K562 (cell line): Measurements from ENCODE around the gene POLG. TPM values are rescaled to one million over a fixed set of nuclear protein-coding genes. Genes with fewer than 3 reads are reported as not detected.
A peak's percentile ranks its signal among the peaks of the same experiment; 100 is the strongest.

Source experiments
- ATAC-seq: fragments of 200-7000 bp; cut with Tn5 transposase; 3 replicates; pipeline ENCODE4 v1.9.1; 2020; ENCODE audit warnings: moderate library complexity
- BruUV-seq: library from RNA; stranded (reverse); fragments of 400-500 nt; replicated peaks from 2 replicates; lab custom pipeline; 2021; lab: Mats Ljungman, UMichigan
- CTCF ChIA-PET: fragments of 300-600 bp; formaldehyde crosslinking; extraction: SDS; loops from one replicate; lab custom pipeline; 2021; ENCODE audit warnings: low intra/inter-chr PET ratio; lab: Yijun Ruan, JAX
- POLR2A ChIA-PET: fragments of 300-600, 350-650 bp; sonication (Branson Sonifier 250); formaldehyde crosslinking; extraction: SDS; loops from one replicate; lab custom pipeline; 2021; ENCODE audit warnings: antibody characterized with exemption, inconsistent platforms; lab: Yijun Ruan, JAX
- DNase-seq, 4 experiments: peaks; one replicate each; pipeline versions ENCODE4 v3.0.0 to v3.0.0-alpha.2; 2011 to 2018; ENCODE audit warnings: low spot score in 3 of 4, mixed read lengths in 3 of 4; ENCODE audit errors: extremely low read depth in 1 of 4
- FAIRE-seq: peaks from 2 replicates; lab custom pipeline; 2011; peaks lifted over from hg19 to GRCh38; lab: Jason Lieb, UNC
- H2AFZ ChIP-seq: 2 replicates; pipeline ENCODE4 v1.6.0; 2011; ENCODE audit warnings: low read depth, low read length, control low read depth, inconsistent platforms
- H3K27ac ChIP-seq: fragments of 200-600 bp; 3 replicates; pipeline ENCODE4 v1.8.0; 2011; ENCODE audit warnings: low read depth, mild to moderate bottlenecking, control low read depth, inconsistent platforms, low read length, moderate library complexity, mixed read lengths; ENCODE audit errors: extremely low read depth
- H3K27me3 ChIP-seq, 2 experiments: fragments of 300-600 bp in 1 of 2; 2 replicates in 1 of 2; 3 replicates in 1 of 2; pipeline versions ENCODE4 v1.6.0 to v1.8.0; 2011; ENCODE audit warnings: inconsistent platforms in 2 of 2, low read length in 2 of 2, mild to moderate bottlenecking in 1 of 2, mixed read lengths in 1 of 2, moderate library complexity in 1 of 2; ENCODE audit not compliant: control insufficient read depth in 2 of 2, insufficient read depth in 2 of 2
- H3K36me3 ChIP-seq: fragments of 300-600 bp; 3 replicates; pipeline ENCODE4 v1.8.0; 2011; ENCODE audit warnings: mild to moderate bottlenecking, low read length, inconsistent platforms; ENCODE audit not compliant: control insufficient read depth, insufficient read depth
- H3K4me1 ChIP-seq, 2 experiments: fragments of 200-600 bp in 1 of 2; replicated peaks in 1 of 2; 2 replicates in 1 of 2; 3 replicates in 1 of 2; pipeline versions ENCODE4 v1.5.1 to v1.8.0; 2011; ENCODE audit warnings: inconsistent platforms in 2 of 2, low read length in 2 of 2, mild to moderate bottlenecking in 1 of 2, mixed read lengths in 1 of 2, moderate library complexity in 1 of 2; ENCODE audit not compliant: control insufficient read depth in 2 of 2, insufficient read depth in 2 of 2
- H3K4me2 ChIP-seq: 2 replicates; pipeline ENCODE4 v1.6.1; 2011; ENCODE audit warnings: low read length, control low read depth, inconsistent platforms, mixed read lengths; ENCODE audit not compliant: insufficient read depth
- H3K4me3 ChIP-seq: fragments of 200-600 bp; sonication (generic), shearing (Covaris generic); 2 replicates; pipeline ENCODE4 v1.5.1; 2016; ENCODE audit warnings: control low read depth, inconsistent platforms
- H3K79me2 ChIP-seq: fragments of 200-600 bp; 3 replicates; pipeline ENCODE4 v1.8.0; 2011; ENCODE audit warnings: low read length, inconsistent platforms; ENCODE audit not compliant: control insufficient read depth, insufficient read depth
- H3K9ac ChIP-seq, 2 experiments: 2 replicates each; pipeline versions ENCODE4 v1.6.0 to v1.6.1; 2011; ENCODE audit warnings: low read depth in 2 of 2, low read length in 2 of 2, control low read depth in 1 of 2, inconsistent platforms in 1 of 2, mild to moderate bottlenecking in 1 of 2, mixed read lengths in 1 of 2; ENCODE audit not compliant: insufficient read depth in 1 of 2
- H3K9me1 ChIP-seq: one replicate; pipeline ENCODE4 v1.6.0; 2011; ENCODE audit warnings: inconsistent platforms, mild to moderate bottlenecking, low read length, moderate library complexity; ENCODE audit not compliant: control insufficient read depth, insufficient read depth
- H3K9me3 ChIP-seq: replicated peaks from 2 replicates; pipeline ENCODE4 v1.5.1; 2011; ENCODE audit warnings: low read depth, low read length, inconsistent platforms; ENCODE audit not compliant: control insufficient read depth, insufficient read depth
- H4K20me1 ChIP-seq: replicated peaks from 2 replicates; pipeline ENCODE4 v1.6.1; 2011; ENCODE audit warnings: low read length, inconsistent platforms, mixed read lengths; ENCODE audit not compliant: control insufficient read depth, insufficient read depth
- BCLAF1 ChIP-seq, 2 experiments: fragments of 450-650 bp in 1 of 2; IDR thresholded peaks; 2 replicates each; pipeline ENCODE4 v1.6.1; 2011 to 2017; ENCODE audit warnings: low read depth in 2 of 2, antibody characterized with exemption in 1 of 2, borderline replicate concordance in 1 of 2, low read length in 1 of 2, mild to moderate bottlenecking in 1 of 2, mixed read lengths in 1 of 2; ENCODE audit not compliant: control insufficient read depth in 1 of 2
- CEBPB ChIP-seq: fragments of 450-650 bp; IDR thresholded peaks from 2 replicates; pipeline ENCODE4 v1.6.1; 2016; ENCODE audit warnings: missing genetic modification characterization, missing compliant biosample characterization
- CEBPG ChIP-seq, 3 experiments: fragments of 200-800 bp in 1 of 3; sonication (Bioruptor generic) in 1 of 3; sonication (generic) in 1 of 3; formaldehyde crosslinking in 1 of 3; IDR thresholded peaks in 2 of 3; conservative IDR thresholded peaks in 1 of 3; 2 replicates each; pipeline versions ENCODE4 v1.6.1 to v1.8.0; 2016 to 2022; ENCODE audit warnings: missing compliant biosample characterization in 2 of 3, missing genetic modification characterization in 2 of 3, mild to moderate bottlenecking in 1 of 3, missing genetic modification reagents in 1 of 3
- KLF6 ChIP-seq: fragments of 250-450 bp; sonication (Bioruptor Pico); IDR thresholded peaks from 2 replicates; pipeline ENCODE4 v1.4.0; 2020; ENCODE audit warnings: mild to moderate bottlenecking, moderate library complexity, borderline replicate concordance
- PBX2 ChIP-seq, 2 experiments: IDR thresholded peaks in 1 of 2; conservative IDR thresholded peaks in 1 of 2; 2 replicates each; pipeline ENCODE4 v1.6.1; 2016; ENCODE audit warnings: low read depth in 2 of 2, mild to moderate bottlenecking in 1 of 2, missing compliant biosample characterization in 1 of 2, missing genetic modification characterization in 1 of 2, moderate library complexity in 1 of 2
- TBP ChIP-seq: optimal IDR thresholded peaks from 2 replicates; pipeline ENCODE3; 2011; ENCODE audit warnings: low read depth, low read length, improper control_type of control experiment
- WGBS: fragments of 100-300 bp; shearing (Covaris generic); methylation state at CpG from one replicate; pipeline ENCODE4 v1.1.6; 2016; ENCODE audit warnings: low coverage, mixed read lengths; ENCODE audit not compliant: insufficient coverage; ENCODE audit errors: missing lambda C conversion rate; 5-methylcytosine and 5-hydroxymethylcytosine counted together
- in situ Hi-C: fragments of 300-500 bp; cut with MboI; formaldehyde crosslinking; loops from 4 replicates; pipeline ENCODE4 v1.15.0; 2018; ENCODE audit warnings: inconsistent platforms, mixed read lengths
- intact Hi-C: fragments of 100-400 bp; cut with micrococcal nuclease; formaldehyde crosslinking; loops from 2 replicates; pipeline ENCODE4 v1.14.2; 2022
- polyA plus RNA-seq, 8 experiments: library from polyadenylated mRNA; depleted of rRNA in 4 of 8; stranded (reverse) in 5 of 8; unstranded in 3 of 8; fragments of >200 nt; fragmentation: Nextera tagmentation in 2 of 8; fragmentation: Illumina TruSeq in 1 of 8; extraction: Ambion mirVana in 2 of 8; extraction: Trizol in 1 of 8; gene quantifications; 2 replicates each; pipeline versions ENCODE4 v1.2.1 to v1.2.3, GENCODE V29; 2011 to 2014; ENCODE audit warnings: inconsistent platforms in 1 of 8, missing spikeins in 1 of 8
- total RNA-seq, 7 experiments: library from RNA; depleted of rRNA in 6 of 7; stranded (reverse); fragments of >200 nt in 6 of 7; fragmentation: Illumina TruSeq in 2 of 7; extraction: Trizol in 2 of 7; gene quantifications; 2 replicates each; pipeline versions ENCODE4 v1.2.1 to v1.2.3, GENCODE V29; 2011 to 2021; ENCODE audit warnings: low replicate concordance in 1 of 7
- TF ChIP-seq, protein P1 (sequence below), 2 experiments: fragments of 450-650 bp in 1 of 2; sonication (generic) in 1 of 2; formaldehyde crosslinking in 1 of 2; IDR thresholded peaks in 1 of 2; conservative IDR thresholded peaks in 1 of 2; 2 replicates each; pipeline versions ENCODE4 v1.6.1 to v1.8.1; 2016 to 2023; ENCODE audit warnings: mild to moderate bottlenecking in 2 of 2, moderate library complexity in 2 of 2, inconsistent platforms in 1 of 2, missing genetic modification reagents in 1 of 2

Gene POLG
- total and polyA plus RNA-seq, 9 of the 15 experiments (the other 6 are each of a cell fraction or from before 2014, with no cell fraction given), result 15.2 to 83.8 (median 38.6) TPM

GRCh38 chr15:89301304-89302089, 33.1 kb downstream of the POLG start:
- no peaks in the 10 kb centered on the region for H3K9me1 ChIP-seq
- ChIA-PET CTCF (interaction anchor here (3.7 kb wide), 1 partner anchor 94 kb away, joined by 17 read pairs; no protein-coding TSS in a partner anchor), POLR2A (interaction anchor here (0.6 to 1.7 kb wide), 10 partner anchors 8 to 287 kb away, joined by 3 to 7 read pairs (median 4); partner anchors contain the start of gene POLG)
- in situ Hi-C loops (no loop called here), intact Hi-C loops (no loop called here)
- no TSS peak for BruUV-seq
- H3K9ac ChIP-seq, result no peak overlapping the region
- H3K36me3 ChIP-seq, result peaks cover 75% of the 10 kb centered on the region
- H3K79me2 ChIP-seq, result no peaks in the 10 kb centered on the region
- no peaks in the 10 kb centered on the region for H4K20me1 ChIP-seq
- DNase-seq (no peak), ATAC-seq (no peak), FAIRE-seq (no peak)
- H3K4me2 ChIP-seq, result no peak overlapping the region
- H3K27me3 ChIP-seq, result no peaks in the 10 kb centered on the region
- no peak overlapping the region for H3K27ac ChIP-seq
- no peak overlapping the region for H2AFZ ChIP-seq
- H3K4me1 ChIP-seq, result peaks cover 0 to 6% of the 10 kb centered on the region in 2 experiments; a peak in 2 of 5 replicates
- 88% methylated on average over 5 of the region's 5 CpGs for WGBS
- H3K9me3 ChIP-seq, result no peaks in the 10 kb centered on the region
- no peak overlapping the region for H3K4me3 ChIP-seq
- TF ChIP-seq CEBPG (CRISPR knock-in tag; IDR thresholded peaks at IDR 0.05) (no peak), CEBPG (tag; conservative IDR thresholded peaks at IDR 0.05 in 1 of 2, IDR thresholded peaks at IDR 0.05 in 1 of 2) (peak; percentile 36 to 83; a peak in 2 of 4 replicates), CEBPB (tag) (peak; percentile 49; the same call in 1 of the 2 replicates), PBX2 (CRISPR knock-in tag; IDR thresholded peaks at IDR 0.05; ENCODE audit: low read depth) (no peak), PBX2 (tag; conservative IDR thresholded peaks at IDR 0.05; ENCODE audit: low read depth) (no peak), KLF6 (CRISPR knock-in tag) (no peak), TBP (no peak), BCLAF1 (IDR thresholded peaks at IDR 0.05; ENCODE audit: borderline replicate concordance in 1 of 2, control insufficient read depth in 1 of 2, low read depth in 2 of 2, low read length in 1 of 2) (no peak)
- TF ChIP-seq, protein P1, sequence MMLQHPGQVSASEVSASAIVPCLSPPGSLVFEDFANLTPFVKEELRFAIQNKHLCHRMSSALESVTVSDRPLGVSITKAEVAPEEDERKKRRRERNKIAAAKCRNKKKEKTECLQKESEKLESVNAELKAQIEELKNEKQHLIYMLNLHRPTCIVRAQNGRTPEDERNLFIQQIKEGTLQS (IDR thresholded peaks at IDR 0.05), result peak; percentile 18; the same call in 1 of the 2 replicates
- TF ChIP-seq, protein P1 (CRISPR knock-in tag; conservative IDR thresholded peaks at IDR 0.05), result no peak
